OCI-LY7 (cell line): Measurements from ENCODE around the gene ADRA1B.

Source experiments
- CTCF ChIP-seq: fragments of 200-600 bp; sonication (generic); conservative IDR thresholded peaks from 2 replicates; pipeline ENCODE4 v1.5.1; 2014; ENCODE audit warnings: mild to moderate bottlenecking, antibody characterized with exemption, low read length, moderate library complexity, mixed read lengths
- EZH2phosphoT487 ChIP-seq: fragments of 200-600 bp; sonication (generic); IDR thresholded peaks from 2 replicates; pipeline ENCODE4 v1.6.1; 2018; ENCODE audit warnings: low read depth, borderline replicate concordance, mild to moderate bottlenecking, mixed run types, antibody characterized with exemption, low read length, moderate library complexity, mixed read lengths

- TF ChIP-seq CTCF = no peak
- TF ChIP-seq EZH2phosphoT487 = no peak
Measured at GRCh38 chr5:159929176-159929575, 12.9 kb downstream of the ADRA1B start.
